Measurements from ENCODE around the gene DAZAP1.

The DAZAP1 gene

GRCh38 chr19:1407528-1408299 is at the start of gene DAZAP1:
DAZAP1 (plus strand) TSS chr19:1407586; CDS start chr19:1407774, 188 bp downstream.
- DNase-seq (ENCODE audit: low spot score): no peak

- no peak for DNase-seq (ENCODE audit: low spot score)
These were observed 47.1 kb upstream of the DAZAP1 start for GRCh38 chr19:1360126-1360817.

DNA sequence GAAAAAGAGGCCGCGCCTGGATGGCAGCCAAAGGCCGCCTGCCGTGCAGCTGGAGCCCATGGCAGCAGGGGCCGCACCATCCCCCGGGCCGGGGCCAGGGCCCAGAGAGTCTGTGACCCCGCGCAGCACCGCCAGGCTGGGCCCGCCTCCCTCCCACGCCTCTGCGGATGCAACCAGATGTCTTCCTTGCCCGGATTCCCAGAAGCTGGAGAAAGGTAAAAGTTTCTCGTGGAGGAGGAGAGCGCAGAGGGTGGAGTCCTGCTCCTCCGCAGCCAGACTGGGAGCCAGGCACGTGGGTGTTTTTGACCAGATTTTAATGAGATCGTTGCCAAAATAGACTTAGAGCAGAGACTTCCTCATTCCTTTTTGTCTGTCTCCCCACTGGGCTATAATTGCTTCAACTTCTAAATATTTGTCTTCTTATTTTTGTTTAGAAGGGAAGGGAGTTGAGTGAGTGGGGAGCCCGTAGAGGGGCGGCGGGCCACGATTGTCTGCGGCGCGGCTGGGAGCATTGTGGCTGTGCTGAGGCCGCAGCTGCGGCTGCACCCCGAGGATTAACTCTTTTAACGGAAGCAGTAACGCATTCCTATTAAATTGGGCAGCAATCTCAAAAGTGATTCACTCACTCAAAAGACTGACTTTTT is 46.4 kb upstream of the DAZAP1 start:
- DNase-seq (ENCODE audit: low spot score): peak; percentile 81

GRCh38 chr19:1361601-1362386 is 45.6 kb upstream of the DAZAP1 start:
- no peak for DNase-seq (ENCODE audit: low spot score)

DNA sequence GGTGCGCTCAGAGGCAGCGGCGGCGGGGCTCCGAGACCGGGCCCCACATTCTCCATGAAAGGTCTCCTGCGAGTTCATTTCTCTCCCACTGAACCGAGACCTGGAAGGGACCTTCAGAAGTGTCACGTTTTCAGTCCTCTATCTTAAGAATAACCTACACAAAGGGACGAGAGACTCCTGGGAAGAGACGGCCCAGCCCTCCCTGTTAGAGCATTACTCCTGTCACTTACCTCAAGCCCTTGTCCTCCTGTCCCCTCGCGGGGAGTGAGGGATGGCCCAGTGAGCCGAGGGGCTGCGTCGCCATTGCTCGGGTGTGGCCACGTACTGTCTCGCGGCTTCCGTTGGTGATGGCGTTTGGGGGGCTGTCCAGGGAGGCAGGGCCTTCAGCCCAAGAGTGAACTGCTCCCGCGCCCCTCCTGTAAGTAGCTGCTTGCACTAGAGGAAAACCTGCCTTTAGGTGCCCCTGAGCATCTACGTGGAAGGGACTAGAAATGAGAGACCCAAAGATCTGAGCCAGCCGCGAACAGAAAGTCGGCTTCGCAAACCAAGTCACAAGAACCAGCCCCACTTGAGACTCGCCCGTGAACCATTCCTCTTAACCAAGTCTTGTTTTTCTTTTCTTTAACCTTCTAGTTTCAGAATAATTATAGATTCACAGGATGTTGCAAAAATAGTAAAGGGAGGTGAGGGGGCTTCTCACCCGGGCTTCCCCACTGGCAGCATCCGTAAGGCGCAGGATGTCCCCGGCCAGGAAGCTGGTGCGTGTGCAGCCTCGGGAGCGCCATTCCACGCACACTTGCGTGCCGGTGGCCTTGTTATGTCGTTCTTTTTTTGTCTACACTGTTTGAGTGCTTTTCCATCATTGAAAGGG is 44.8 kb upstream of the DAZAP1 start:
- no peak for DNase-seq (ENCODE audit: low spot score)

DNA sequence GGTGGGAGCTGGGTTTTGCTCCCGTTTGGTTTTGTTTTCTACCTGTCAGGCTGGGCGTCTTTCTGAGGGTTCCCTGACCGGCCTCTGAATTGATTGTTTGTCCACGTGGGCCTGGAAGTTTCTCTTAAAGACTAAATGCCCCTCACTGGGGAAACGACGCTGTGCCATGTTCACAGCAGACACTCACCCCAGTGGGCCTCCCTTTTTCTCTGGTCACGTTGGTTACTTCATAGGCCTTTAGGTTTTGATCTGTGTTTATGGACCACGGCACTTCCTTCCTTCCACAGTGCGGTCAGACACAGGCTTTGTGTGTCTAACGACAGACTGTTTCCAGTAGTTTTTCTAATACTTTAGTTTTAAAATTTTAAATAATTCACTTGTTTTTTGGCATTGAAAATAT is 43.8 kb upstream of the DAZAP1 start:
- no peak for DNase-seq (ENCODE audit: low spot score)

GRCh38 chr19:1364070-1364704 is 43.2 kb upstream of the DAZAP1 start:
- no peak for DNase-seq (ENCODE audit: low spot score)

GRCh38 chr19:1365319-1366269 is 41.8 kb upstream of the DAZAP1 start:
- no peak for DNase-seq (ENCODE audit: low spot score)

- DNase-seq (ENCODE audit: low spot score): no peak
These were observed 41.1 kb upstream of the DAZAP1 start for GRCh38 chr19:1366296-1366695.

- DNase-seq (ENCODE audit: low spot score): no peak
These were observed 40.2 kb upstream of the DAZAP1 start for GRCh38 chr19:1366899-1367870.

- DNase-seq (ENCODE audit: low spot score): no peak
These were observed 38.1 kb upstream of the DAZAP1 start for GRCh38 chr19:1369214-1369805.

DNA sequence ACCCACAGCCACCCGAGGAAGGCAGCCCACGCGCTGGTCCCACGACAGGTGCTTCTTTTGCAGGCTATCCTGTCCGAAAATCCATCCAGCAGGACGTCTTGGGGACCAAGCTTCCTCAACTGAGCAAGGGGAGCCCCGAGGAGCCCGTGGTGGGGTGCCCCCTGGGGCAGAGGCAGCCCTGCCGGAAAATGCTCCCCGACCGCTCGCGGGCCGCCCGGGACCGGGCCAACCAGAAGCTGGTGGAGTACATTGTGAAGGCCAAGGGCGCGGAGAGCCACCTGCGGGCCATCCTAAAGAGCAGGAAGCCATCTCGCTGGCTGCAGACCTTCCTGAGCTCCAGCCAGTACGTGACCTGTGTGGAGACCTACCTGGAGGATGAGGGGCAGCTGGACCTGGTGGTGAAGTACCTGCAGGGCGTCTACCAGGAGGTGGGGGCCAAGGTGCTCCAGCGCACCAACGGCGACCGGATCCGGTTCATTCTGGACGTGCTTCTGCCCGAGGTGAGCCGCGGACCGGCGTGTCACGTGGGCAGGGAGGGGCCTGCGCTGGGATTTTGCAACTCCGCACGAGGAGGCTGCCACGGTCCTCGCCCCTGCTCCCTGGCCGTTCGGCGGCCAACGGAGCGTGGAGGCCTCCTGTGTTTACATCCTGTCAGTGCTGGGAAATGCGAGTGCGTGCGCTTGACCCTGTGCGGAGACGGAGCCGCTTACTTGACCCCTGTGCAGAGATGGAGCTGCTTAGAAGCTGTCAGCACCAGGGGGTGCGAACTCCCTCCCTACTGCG is 36.6 kb upstream of the DAZAP1 start:
- DNase-seq (ENCODE audit: low spot score): no peak

DNA sequence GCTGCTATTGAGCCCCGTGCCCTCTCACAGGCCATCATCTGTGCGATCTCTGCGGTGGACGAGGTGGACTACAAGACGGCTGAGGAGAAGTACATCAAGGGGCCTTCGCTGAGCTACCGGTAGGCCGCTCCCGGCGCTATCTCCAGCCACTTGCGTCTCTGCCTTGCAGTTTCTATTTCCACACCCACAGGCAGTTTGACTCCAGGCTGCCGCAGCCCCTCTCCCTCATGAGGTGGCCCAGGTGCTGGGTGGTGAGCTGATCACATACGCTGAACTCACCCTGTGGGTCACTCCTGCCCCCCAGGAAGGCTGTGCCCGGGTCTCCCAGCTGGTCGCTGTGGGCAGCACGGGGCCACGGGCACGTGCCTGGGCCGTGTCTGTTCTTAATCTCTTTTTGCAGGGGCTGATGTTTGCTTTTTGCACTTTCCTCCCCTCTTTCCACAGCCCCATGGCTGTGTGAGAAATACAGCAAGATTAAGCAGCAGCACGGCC is 34.3 kb upstream of the DAZAP1 start:
- no peak for DNase-seq (ENCODE audit: low spot score)

DNA sequence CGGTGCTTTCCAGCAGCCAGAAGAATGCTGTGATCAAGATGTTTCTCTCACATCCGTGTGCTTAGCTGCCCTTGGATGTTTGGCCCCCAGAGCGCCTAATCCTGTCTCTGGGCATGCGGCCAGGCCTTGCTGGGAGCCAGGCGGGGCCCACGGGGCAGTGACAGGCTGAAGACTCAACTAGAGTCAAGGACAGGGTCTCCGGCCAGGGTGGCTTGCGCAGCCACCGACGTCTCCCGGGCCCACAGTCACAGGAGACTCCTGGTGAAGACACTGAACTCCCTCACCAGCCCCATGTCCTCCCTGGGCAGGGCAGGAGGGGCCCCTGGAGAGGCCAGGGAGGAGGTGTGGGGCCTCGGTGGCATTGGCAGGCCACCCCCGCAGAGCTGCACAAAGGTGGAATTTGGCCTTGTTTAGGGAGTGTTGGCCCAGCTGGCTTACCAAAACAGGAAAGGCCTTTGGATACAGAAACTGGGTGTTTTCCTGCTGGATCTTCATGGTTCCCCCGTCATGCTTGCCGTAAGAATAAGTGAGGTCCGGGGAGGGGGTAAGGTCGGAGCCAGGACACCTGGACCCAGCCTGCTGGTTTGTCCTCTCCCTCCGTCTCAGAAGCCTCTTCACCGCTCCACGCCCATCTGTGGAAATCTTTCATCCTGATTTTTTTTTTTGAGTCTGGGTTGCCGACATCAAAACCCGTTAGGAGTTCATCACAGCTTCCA is 33.7 kb upstream of the DAZAP1 start:
- DNase-seq (ENCODE audit: low spot score): no peak

- DNase-seq (ENCODE audit: low spot score): no peak
These were observed 33.2 kb upstream of the DAZAP1 start for GRCh38 chr19:1374250-1374577.

DNA sequence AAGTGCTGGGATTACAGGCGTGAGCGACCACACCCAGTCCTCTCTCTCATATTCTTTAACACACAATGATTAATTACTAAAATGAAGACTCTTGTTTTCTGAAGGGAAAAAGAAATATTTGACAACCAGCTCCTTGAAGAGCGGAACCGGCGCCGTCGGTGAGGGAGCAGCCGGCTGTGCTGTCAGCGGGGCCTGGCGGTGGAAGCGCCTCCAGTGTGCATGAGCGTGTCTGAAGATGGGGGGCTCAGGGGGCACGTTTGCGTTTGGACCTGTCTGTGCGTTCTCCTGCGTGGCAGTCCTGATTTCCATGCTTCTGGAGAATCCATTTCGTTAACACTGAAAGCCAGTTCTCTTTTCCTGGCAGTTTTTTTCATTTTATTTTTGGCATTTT is 31.0 kb upstream of the DAZAP1 start:
- DNase-seq (ENCODE audit: low spot score): no peak
